ENCODE measurements around the gene F8. TPM values are rescaled to one million over a fixed set of nuclear protein-coding genes. Genes with fewer than 3 reads are reported as not detected.

Gene F8
- total RNA-seq, 1 experiment from 2014 or later, result 2.6 TPM

DNA sequence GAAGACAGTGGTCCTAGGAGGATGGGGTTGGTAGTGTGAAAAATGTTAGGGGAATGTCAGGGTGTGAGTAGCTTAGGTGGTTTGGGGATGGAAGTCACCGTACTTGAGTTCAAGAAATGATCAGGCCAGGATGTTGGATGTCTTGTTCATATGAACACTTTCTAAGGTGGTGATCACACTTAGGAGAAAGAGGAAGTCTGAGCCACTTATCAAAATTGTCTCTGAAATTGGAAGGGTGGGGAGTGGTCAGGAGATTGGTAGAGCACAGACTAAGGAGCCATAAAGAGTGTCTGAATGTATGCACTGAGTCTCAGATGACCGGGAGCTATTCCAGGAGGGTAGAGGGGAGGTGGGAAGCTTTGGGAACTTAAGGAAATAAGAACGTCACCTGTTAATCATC, 31.1 kb upstream of the F8 start (continued):
- TF ChIP-seq, protein P1, sequence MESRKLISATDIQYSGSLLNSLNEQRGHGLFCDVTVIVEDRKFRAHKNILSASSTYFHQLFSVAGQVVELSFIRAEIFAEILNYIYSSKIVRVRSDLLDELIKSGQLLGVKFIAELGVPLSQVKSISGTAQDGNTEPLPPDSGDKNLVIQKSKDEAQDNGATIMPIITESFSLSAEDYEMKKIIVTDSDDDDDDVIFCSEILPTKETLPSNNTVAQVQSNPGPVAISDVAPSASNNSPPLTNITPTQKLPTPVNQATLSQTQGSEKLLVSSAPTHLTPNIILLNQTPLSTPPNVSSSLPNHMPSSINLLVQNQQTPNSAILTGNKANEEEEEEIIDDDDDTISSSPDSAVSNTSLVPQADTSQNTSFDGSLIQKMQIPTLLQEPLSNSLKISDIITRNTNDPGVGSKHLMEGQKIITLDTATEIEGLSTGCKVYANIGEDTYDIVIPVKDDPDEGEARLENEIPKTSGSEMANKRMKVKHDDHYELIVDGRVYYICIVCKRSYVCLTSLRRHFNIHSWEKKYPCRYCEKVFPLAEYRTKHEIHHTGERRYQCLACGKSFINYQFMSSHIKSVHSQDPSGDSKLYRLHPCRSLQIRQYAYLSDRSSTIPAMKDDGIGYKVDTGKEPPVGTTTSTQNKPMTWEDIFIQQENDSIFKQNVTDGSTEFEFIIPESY (IDR thresholded peaks at IDR 0.05; ENCODE audit: extremely low read depth, insufficient replicate concordance, low read length), result no peak

DNA sequence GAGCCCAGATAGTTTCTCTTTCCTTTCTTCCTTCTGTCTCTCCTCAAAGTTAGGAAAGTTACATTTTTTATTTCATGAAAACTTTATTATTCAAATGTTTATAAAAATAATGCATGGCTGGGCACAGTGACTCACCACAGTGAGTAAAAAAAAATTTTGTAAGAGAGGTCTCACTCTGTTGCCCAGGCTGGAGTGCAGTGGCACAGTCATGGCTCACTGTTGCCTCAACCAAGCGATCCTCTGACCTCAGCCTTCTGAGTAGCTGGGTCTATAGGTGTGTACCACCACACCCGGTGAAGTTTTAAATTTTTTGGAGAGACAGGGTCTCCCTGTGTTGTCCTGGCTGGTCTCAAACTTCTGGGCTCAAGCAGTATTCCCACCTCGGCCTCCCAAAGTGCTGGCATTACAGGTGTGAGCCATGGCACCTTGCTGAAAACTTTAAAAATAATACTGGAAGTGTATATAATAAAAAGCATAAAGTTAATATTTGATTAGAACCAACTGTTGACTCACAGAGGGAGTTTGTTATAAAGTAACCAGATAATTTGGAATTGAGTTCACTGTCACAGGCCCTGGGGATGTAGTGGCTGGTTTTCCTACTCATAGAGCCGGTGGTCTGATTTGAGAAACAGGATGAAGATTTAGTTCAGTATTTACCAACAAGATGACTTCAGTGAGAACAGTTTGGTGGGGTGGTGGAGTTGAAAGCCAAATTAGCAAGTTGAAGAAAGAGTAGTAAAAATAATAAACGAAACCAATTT, 30.4 kb upstream of the F8 start:
- Histone ChIP-seq H3K4me1 (ENCODE audit: control insufficient read depth in 1 of 2, insufficient read depth in 2 of 2, low read length in 2 of 2) (peaks cover 2 to 9% of the 10 kb centered on the region in 2 experiments; a peak in 1 of 4 replicates), H3K4me3 (replicated peaks in 1 of 2; ENCODE audit: low read depth in 1 of 2, low read length in 2 of 2) (no peak overlapping the region), H3K36me3 (ENCODE audit: control insufficient read depth in 1 of 2, insufficient read depth in 2 of 2, low read length in 2 of 2) (no peaks in the 10 kb centered on the region), H3K9me2 (ENCODE audit: insufficient read depth) (no peaks in the 10 kb centered on the region), H3K9me3 (ENCODE audit: control insufficient read depth in 1 of 2, insufficient read depth in 1 of 2, low read depth in 1 of 2, low read length in 2 of 2) (no peaks in the 10 kb centered on the region), H3K9ac (ENCODE audit: low read length) (no peak overlapping the region), H3K79me2 (ENCODE audit: insufficient read depth, low read length) (no peaks in the 10 kb centered on the region), H3K4me2 (ENCODE audit: low read length) (no peak overlapping the region), H3K27ac (ENCODE audit: low read depth, low read length) (no peak overlapping the region), H4K20me1 (ENCODE audit: insufficient read depth) (no peaks in the 10 kb centered on the region), H3K27me3 (ENCODE audit: insufficient read depth, low read length) (no peaks in the 10 kb centered on the region), H2AFZ (ENCODE audit: low read depth, low read length, poor library complexity, severe bottlenecking) (no peak overlapping the region)
- ChIA-PET CTCF (no interaction called here), RAD21 (ENCODE audit: low non-redundant PET in 1 of 2, low total read pairs in 2 of 2, uncharacterized antibody in 2 of 2, unreplicated experiment in 2 of 2) (no interaction called here), POLR2A (no interaction called here)
- no TSS peak for BruUV-seq (replicated peaks)
- no peak for ATAC-seq
- intact Hi-C loops (cut with micrococcal nuclease), result no loop called here
- no peak for DNase-seq (ENCODE audit: low read depth, low spot score)
- no peak for TF ChIP-seq EGR1 (IDR thresholded peaks at IDR 0.05; ENCODE audit: low read depth)
- TF ChIP-seq, protein P2, sequence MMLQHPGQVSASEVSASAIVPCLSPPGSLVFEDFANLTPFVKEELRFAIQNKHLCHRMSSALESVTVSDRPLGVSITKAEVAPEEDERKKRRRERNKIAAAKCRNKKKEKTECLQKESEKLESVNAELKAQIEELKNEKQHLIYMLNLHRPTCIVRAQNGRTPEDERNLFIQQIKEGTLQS (IDR thresholded peaks at IDR 0.05), result no peak
- TF ChIP-seq TCF7L2 (IDR thresholded peaks at IDR 0.05; ENCODE audit: borderline replicate concordance, extremely low read depth, insufficient read depth, insufficient read length), result no peak
- no peak for TF ChIP-seq FOSL1 (IDR thresholded peaks at IDR 0.05; ENCODE audit: low read depth)
- TF ChIP-seq EZH2phosphoT487 (IDR thresholded peaks at IDR 0.05; ENCODE audit: borderline replicate concordance), result no peak
- no peak for TF ChIP-seq SP1 (IDR thresholded peaks at IDR 0.05; ENCODE audit: low read depth)
- TF ChIP-seq ZFX (IDR thresholded peaks at IDR 0.05), result no peak
- TF ChIP-seq, protein P1 (IDR thresholded peaks at IDR 0.05; ENCODE audit: extremely low read depth, insufficient replicate concordance, low read length), result no peak
- no peak for TF ChIP-seq EZH2 (IDR thresholded peaks at IDR 0.05)
- TF ChIP-seq ZNF274 (IDR thresholded peaks at IDR 0.05; ENCODE audit: low read depth, low read length), result no peak
- no peak for TF ChIP-seq CEBPB (IDR thresholded peaks at IDR 0.05; ENCODE audit: low read depth)
- no peak for TF ChIP-seq POLR2A (IDR thresholded peaks at IDR 0.05; ENCODE audit: borderline replicate concordance, extremely low read depth, insufficient read depth, insufficient read length)
- TF ChIP-seq, protein P3, sequence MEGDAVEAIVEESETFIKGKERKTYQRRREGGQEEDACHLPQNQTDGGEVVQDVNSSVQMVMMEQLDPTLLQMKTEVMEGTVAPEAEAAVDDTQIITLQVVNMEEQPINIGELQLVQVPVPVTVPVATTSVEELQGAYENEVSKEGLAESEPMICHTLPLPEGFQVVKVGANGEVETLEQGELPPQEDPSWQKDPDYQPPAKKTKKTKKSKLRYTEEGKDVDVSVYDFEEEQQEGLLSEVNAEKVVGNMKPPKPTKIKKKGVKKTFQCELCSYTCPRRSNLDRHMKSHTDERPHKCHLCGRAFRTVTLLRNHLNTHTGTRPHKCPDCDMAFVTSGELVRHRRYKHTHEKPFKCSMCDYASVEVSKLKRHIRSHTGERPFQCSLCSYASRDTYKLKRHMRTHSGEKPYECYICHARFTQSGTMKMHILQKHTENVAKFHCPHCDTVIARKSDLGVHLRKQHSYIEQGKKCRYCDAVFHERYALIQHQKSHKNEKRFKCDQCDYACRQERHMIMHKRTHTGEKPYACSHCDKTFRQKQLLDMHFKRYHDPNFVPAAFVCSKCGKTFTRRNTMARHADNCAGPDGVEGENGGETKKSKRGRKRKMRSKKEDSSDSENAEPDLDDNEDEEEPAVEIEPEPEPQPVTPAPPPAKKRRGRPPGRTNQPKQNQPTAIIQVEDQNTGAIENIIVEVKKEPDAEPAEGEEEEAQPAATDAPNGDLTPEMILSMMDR (IDR thresholded peaks at IDR 0.05 in 2 of 3, conservative IDR thresholded peaks at IDR 0.05 in 1 of 3; ENCODE audit: borderline replicate concordance in 1 of 3, insufficient read depth in 1 of 3, low read depth in 2 of 3, low read length in 2 of 3), result no peak
- no peak for TF ChIP-seq ELF1 (IDR thresholded peaks at IDR 0.05; ENCODE audit: borderline replicate concordance, low read depth)
- TF ChIP-seq SIN3A (IDR thresholded peaks at IDR 0.05; ENCODE audit: low read depth), result no peak
- TF ChIP-seq RAD21 (IDR thresholded peaks at IDR 0.05; ENCODE audit: low read depth), result no peak
- TF ChIP-seq, protein P4, sequence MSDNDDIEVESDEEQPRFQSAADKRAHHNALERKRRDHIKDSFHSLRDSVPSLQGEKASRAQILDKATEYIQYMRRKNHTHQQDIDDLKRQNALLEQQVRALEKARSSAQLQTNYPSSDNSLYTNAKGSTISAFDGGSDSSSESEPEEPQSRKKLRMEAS (IDR thresholded peaks at IDR 0.05), result no peak
